Spleen (tissue), 11 donors: ENCODE results near the gene FERMT2. TPM values are rescaled to one million over a fixed set of nuclear protein-coding genes. Genes with fewer than 3 reads are reported as not detected.
A peak's percentile ranks its signal among the peaks of the same experiment; 100 is the strongest.
"Not testable (repeated sequence)": the region's sequence is repeated elsewhere in the genome, so short reads cannot be mapped to it uniquely, and the experiment has no call there.

Experiments
- DNase-seq: peaks from one replicate; pipeline ENCODE4 v3.0.0-alpha.2; 2020
- H3K27ac ChIP-seq, 8 donors: fragments of 200-600 bp; sonication (generic) in 7 of 8; 1 replicate in 4 of 8; 2 replicates in 4 of 8; pipeline versions ENCODE4 v1.5.0 to v1.8.0; 2016 to 2021; ENCODE audit warnings: inconsistent platforms in 4 of 8, mild to moderate bottlenecking in 4 of 8, moderate library complexity in 1 of 8
- H3K27me3 ChIP-seq, 7 donors: fragments of 200-600 bp; sonication (generic) in 6 of 7; replicated peaks in 1 of 7; 1 replicate in 4 of 7; 2 replicates in 3 of 7; pipeline versions ENCODE4 v1.5.0 to v1.8.0; 2016 to 2021; ENCODE audit warnings: inconsistent platforms in 3 of 7, mild to moderate bottlenecking in 1 of 7
- H3K36me3 ChIP-seq, 6 donors: fragments of 200-600 bp; sonication (generic) in 5 of 6; 1 replicate in 4 of 6; 2 replicates in 2 of 6; pipeline versions ENCODE4 v1.5.0 to v1.8.0; 2016 to 2021; ENCODE audit warnings: inconsistent platforms in 2 of 6
- H3K4me1 ChIP-seq, 6 donors: fragments of 200-600 bp; sonication (generic) in 5 of 6; 1 replicate in 3 of 6; 2 replicates in 3 of 6; pipeline versions ENCODE4 v1.5.0 to v1.8.0; 2016 to 2021; ENCODE audit warnings: inconsistent platforms in 3 of 6
- H3K4me3 ChIP-seq, 8 donors: fragments of 200-600 bp; sonication (generic) in 7 of 8; 1 replicate in 4 of 8; 2 replicates in 4 of 8; pipeline versions ENCODE4 v1.5.0 to v1.8.0; 2016 to 2021; ENCODE audit warnings: inconsistent platforms in 4 of 8, mild to moderate bottlenecking in 4 of 8, moderate library complexity in 2 of 8
- H3K9me3 ChIP-seq, 8 donors: fragments of 200-600 bp; sonication (generic) in 7 of 8; 1 replicate in 4 of 8; 2 replicates in 4 of 8; pipeline versions ENCODE4 v1.5.0 to v1.8.0; 2016 to 2021; ENCODE audit warnings: inconsistent platforms in 4 of 8
- CTCF ChIP-seq, 11 experiments: fragments of 200-600 bp in 7 of 11; fragments of 450-650 bp in 4 of 11; sonication (generic) in 4 of 11; IDR thresholded peaks in 8 of 11; conservative IDR thresholded peaks in 3 of 11; 1 replicate in 7 of 11; 2 replicates in 4 of 11; pipeline versions ENCODE4 v1.4.0 to v1.8.0; 2016 to 2021; ENCODE audit warnings: antibody characterized with exemption in 11 of 11, inconsistent platforms in 4 of 11, mild to moderate bottlenecking in 1 of 11
- POLR2A ChIP-seq, 3 donors: fragments of 450-650 bp; IDR thresholded peaks; one replicate each; pipeline ENCODE4 v1.5.1; 2017; ENCODE audit warnings: antibody characterized with exemption in 3 of 3, mild to moderate bottlenecking in 1 of 3
- POLR2AphosphoS5 ChIP-seq, 3 donors: sonication (generic); formaldehyde crosslinking; IDR thresholded peaks; one replicate each; pipeline ENCODE4 v1.5.1; 2017; ENCODE audit warnings: antibody characterized with exemption in 3 of 3
- WGBS, 5 donors: extraction: QIAGEN DNeasy Blood & Tissue Kit in 3 of 5; methylation state at CpG; one replicate each; pipeline versions ENCODE4 v1.1.5 to v1.1.7; 2013 to 2018; 5-methylcytosine and 5-hydroxymethylcytosine counted together
- intact Hi-C: fragments of 100-400 bp; cut with DNase I; formaldehyde crosslinking; loops from one replicate; pipeline ENCODE4 v1.15.0; 2023; ENCODE audit warnings: low total_unique reads
- polyA plus RNA-seq, 3 donors: library from polyadenylated mRNA; stranded (reverse); fragments of 200-250 nt; gene quantifications; one replicate each; pipeline ENCODE4 v1.2.1, GENCODE V29; 2013
- total RNA-seq, 7 donors: library from RNA; depleted of rRNA in 3 of 7; stranded (reverse); fragments of >200 nt in 3 of 7; fragmentation: NEBNext Ultra II Directional in 4 of 7; extraction: Animal tissue kit (Norgen Biotek cat#: 25700) in 4 of 7; gene quantifications; one replicate each; pipeline versions ENCODE4 v1.1.0 to v1.2.1, GENCODE V29; 2016 to 2021
- donor health status: healthy with polysubstance abuse.
- donor health status: DM: no; HTN: no; CAD: no; lungs with moderate emphysema.
- donor health status: DM: no; HTN: no; CAD: no.
- donor health status: Bipolar disorder and iron deficiency.
- donor health status: healthy.
- donor health status: DM: no; HTN: no; CAD: no.
- donor health status: DM: yes; HTN: yes; CAD: no.

FERMT2 gene
- total and polyA plus RNA-seq, 10 donors: 10.5 to 94.5 (median 52.7) TPM

- no peak overlapping the region for H3K4me3 ChIP-seq
- H3K27me3 ChIP-seq: no peaks in the 10 kb centered on the region
- no peaks in the 10 kb centered on the region for H3K36me3 ChIP-seq
- H3K27ac ChIP-seq: peak overlapping the region in 1 of 8 donors; percentile 9
- TF ChIP-seq POLR2A (IDR thresholded peaks at IDR 0.05) (no peak), CTCF (IDR thresholded peaks at IDR 0.05 in 8 of 11, conservative IDR thresholded peaks at IDR 0.05 in 3 of 11) (no peak)
- DNase-seq: no peak
- WGBS, 5 donors: 88 to 91% (median 91%) methylated on average over 4 of the region's 4 CpGs
- intact Hi-C loops: no loop called here
- peaks cover 12 to 55% (median 28%) of the 10 kb centered on the region in 6 donors for H3K4me1 ChIP-seq
- no peaks in the 10 kb centered on the region for H3K9me3 ChIP-seq
These were observed 28.2 kb downstream of the FERMT2 start for GRCh38 chr14:52922656-52923055.

- no peak for DNase-seq
- no peak overlapping the region for H3K4me3 ChIP-seq
These were observed 28.8 kb downstream of the FERMT2 start for GRCh38 chr14:52922059-52922458.

GRCh38 chr14:52920411-52920810 lies 30.4 kb downstream of the FERMT2 start:
- H3K9me3 ChIP-seq, H3K27me3 ChIP-seq, DNase-seq, intact Hi-C loops, H3K36me3 ChIP-seq, H3K4me3 ChIP-seq: not testable (repeated sequence)
- Histone ChIP-seq H3K4me1 (peaks cover 14 to 56% (median 32%) of the 10 kb centered on the region in 6 donors), H3K27ac (peak overlapping the region in 6 of 8 donors; percentile 10 to 71 (median 34))
- WGBS, 5 donors: 86 to 90% (median 87%) methylated on average over 4 to 5 of the region's 5 CpGs

More at GRCh38 chr14:52922059-52922458, 28.8 kb downstream of the FERMT2 start:
- Histone ChIP-seq H3K27ac (peak overlapping the region in 1 of 8 donors; percentile 9), H3K36me3 (no peaks in the 10 kb centered on the region), H3K27me3 (no peaks in the 10 kb centered on the region), H3K9me3 (no peaks in the 10 kb centered on the region), H3K4me1 (peaks cover 14 to 55% (median 32%) of the 10 kb centered on the region in 6 donors)
- TF ChIP-seq POLR2A (IDR thresholded peaks at IDR 0.05) (no peak), CTCF (IDR thresholded peaks at IDR 0.05 in 8 of 11, conservative IDR thresholded peaks at IDR 0.05 in 3 of 11) (no peak), POLR2AphosphoS5 (IDR thresholded peaks at IDR 0.05) (no peak)
- intact Hi-C loops: no loop called here

- 51 to 68% (median 66%) methylated on average over 3 of the region's 3 CpGs for WGBS, 5 donors
- H3K4me3 ChIP-seq: no peak overlapping the region
- H3K9me3 ChIP-seq: no peaks in the 10 kb centered on the region
- intact Hi-C loops: no loop called here
- H3K27me3 ChIP-seq: no peaks in the 10 kb centered on the region
- peak overlapping the region in 6 of 8 donors; percentile 9 to 82 (median 72) for H3K27ac ChIP-seq
- H3K36me3 ChIP-seq: no peaks in the 10 kb centered on the region
- H3K4me1 ChIP-seq: peaks cover 14 to 56% (median 32%) of the 10 kb centered on the region in 6 donors
- TF ChIP-seq POLR2AphosphoS5 (IDR thresholded peaks at IDR 0.05): no peak
- TF ChIP-seq CTCF (IDR thresholded peaks at IDR 0.05 in 8 of 11, conservative IDR thresholded peaks at IDR 0.05 in 3 of 11): no peak
- no peak for DNase-seq
These were observed 30.9 kb downstream of the FERMT2 start for GRCh38 chr14:52919971-52920370.

GRCh38 chr14:52918486-52918885 lies 32.4 kb downstream of the FERMT2 start:
- H3K4me1 ChIP-seq: peaks cover 14 to 46% (median 28%) of the 10 kb centered on the region in 6 donors
- no peaks in the 10 kb centered on the region for H3K27me3 ChIP-seq
- H3K4me3 ChIP-seq: no peak overlapping the region
- H3K27ac ChIP-seq: peak overlapping the region in 7 of 8 donors; percentile 47 to 82 (median 71)
- H3K36me3 ChIP-seq: no peaks in the 10 kb centered on the region
- no peak for DNase-seq
- intact Hi-C loops: no loop called here
- TF ChIP-seq POLR2A (IDR thresholded peaks at IDR 0.05) (no peak), CTCF (IDR thresholded peaks at IDR 0.05 in 8 of 11, conservative IDR thresholded peaks at IDR 0.05 in 3 of 11) (no peak), POLR2AphosphoS5 (IDR thresholded peaks at IDR 0.05) (peak in 1 of 3 donors; percentile 40)
- no peaks in the 10 kb centered on the region for H3K9me3 ChIP-seq
